ENCODE results near the gene GOLGA6L24.
"Not testable (repeated sequence)": the region's sequence is repeated elsewhere in the genome, so short reads cannot be mapped to it uniquely, and the experiment has no call there.

Gene GOLGA6L24

GRCh38 chr15:28357984-28358383, at the start of gene GOLGA6L24:
Gene GOLGA6L24, minus strand, starts transcription at chr15:28358084. Its CDS starts 61 bp downstream, at chr15:28358023.
- H3K27me3 Mint-ChIP-seq (ENCODE audit: low read depth); H3K27ac Mint-ChIP-seq; H3K36me3 Mint-ChIP-seq (ENCODE audit: low read depth): not testable (repeated sequence)

GRCh38 chr15:28402774-28403435, 45.0 kb upstream of the GOLGA6L24 start:
- H3K36me3 Mint-ChIP-seq (ENCODE audit: low read depth); H3K9me3 Mint-ChIP-seq; H3K27me3 Mint-ChIP-seq (ENCODE audit: low read depth); H3K4me1 Mint-ChIP-seq (ENCODE audit: low read depth); H3K27ac Mint-ChIP-seq; H3K4me3 Mint-ChIP-seq: not testable (repeated sequence)

More at GRCh38 chr15:28357984-28358383, at the start of gene GOLGA6L24:
- H3K9me3 Mint-ChIP-seq; H3K4me3 Mint-ChIP-seq; H3K4me1 Mint-ChIP-seq (ENCODE audit: low read depth): not testable (repeated sequence)

- H3K4me1 Mint-ChIP-seq (ENCODE audit: low read depth); H3K9me3 Mint-ChIP-seq; H3K36me3 Mint-ChIP-seq (ENCODE audit: low read depth); H3K4me3 Mint-ChIP-seq; H3K27me3 Mint-ChIP-seq (ENCODE audit: low read depth); H3K27ac Mint-ChIP-seq: not testable (repeated sequence)
These were observed 38.1 kb upstream of the GOLGA6L24 start for GRCh38 chr15:28396022-28396421.

GRCh38 chr15:28380053-28380452, 22.2 kb upstream of the GOLGA6L24 start:
- not testable (repeated sequence) for H3K4me3 Mint-ChIP-seq; H3K27me3 Mint-ChIP-seq (ENCODE audit: low read depth); H3K27ac Mint-ChIP-seq; H3K36me3 Mint-ChIP-seq (ENCODE audit: low read depth); H3K4me1 Mint-ChIP-seq (ENCODE audit: low read depth); H3K9me3 Mint-ChIP-seq

- not testable (repeated sequence) for H3K27me3 Mint-ChIP-seq (ENCODE audit: low read depth); H3K4me3 Mint-ChIP-seq; H3K4me1 Mint-ChIP-seq (ENCODE audit: low read depth); H3K27ac Mint-ChIP-seq; H3K9me3 Mint-ChIP-seq; H3K36me3 Mint-ChIP-seq (ENCODE audit: low read depth)
These were observed 20.5 kb upstream of the GOLGA6L24 start, which contains the start of gene GOLGA8F for GRCh38 chr15:28378364-28378763. Gene GOLGA8F, plus strand, starts transcription at chr15:28378664. Its CDS starts 98 bp downstream, at chr15:28378762.

- not testable (repeated sequence) for H3K9me3 Mint-ChIP-seq; H3K27ac Mint-ChIP-seq; H3K36me3 Mint-ChIP-seq (ENCODE audit: low read depth); H3K27me3 Mint-ChIP-seq (ENCODE audit: low read depth); H3K4me3 Mint-ChIP-seq; H3K4me1 Mint-ChIP-seq (ENCODE audit: low read depth)
These were observed 7.6 kb upstream of the GOLGA6L24 start for GRCh38 chr15:28365502-28365901.

GRCh38 chr15:28322129-28322588, 35.7 kb downstream of the GOLGA6L24 start, which contains the start of gene HERC2:
Gene HERC2, minus strand, starts transcription at chr15:28322179. Its CDS starts 746 bp downstream, at chr15:28321433.
- Mint-ChIP-seq H3K27ac (peak within 1 kb of the TSS; percentile 95), H3K4me3 (peak within 1 kb of the TSS; percentile 92)
- H3K36me3 Mint-ChIP-seq (ENCODE audit: low read depth); H3K9me3 Mint-ChIP-seq; H3K27me3 Mint-ChIP-seq (ENCODE audit: low read depth); H3K4me1 Mint-ChIP-seq (ENCODE audit: low read depth): not testable (repeated sequence)

- not testable (repeated sequence) for H3K36me3 Mint-ChIP-seq (ENCODE audit: low read depth); H3K27me3 Mint-ChIP-seq (ENCODE audit: low read depth); H3K9me3 Mint-ChIP-seq; H3K4me1 Mint-ChIP-seq (ENCODE audit: low read depth)
- H3K4me3 Mint-ChIP-seq: peak overlapping the region; percentile 92
- peak overlapping the region; percentile 95 for H3K27ac Mint-ChIP-seq
These were observed 36.4 kb downstream of the GOLGA6L24 start for GRCh38 chr15:28321358-28322078.

- H3K27ac Mint-ChIP-seq; H3K9me3 Mint-ChIP-seq; H3K27me3 Mint-ChIP-seq (ENCODE audit: low read depth); H3K4me1 Mint-ChIP-seq (ENCODE audit: low read depth): not testable (repeated sequence)
- Mint-ChIP-seq H3K36me3 (ENCODE audit: low read depth) (peaks cover 12% of the 10 kb centered on the region), H3K4me3 (peak overlapping the region; percentile 14)
These were observed 38.2 kb downstream of the GOLGA6L24 start for GRCh38 chr15:28319725-28320124.

GRCh38 chr15:28318828-28319227, 39.1 kb downstream of the GOLGA6L24 start:
- H3K27ac Mint-ChIP-seq; H3K4me3 Mint-ChIP-seq; H3K4me1 Mint-ChIP-seq (ENCODE audit: low read depth); H3K27me3 Mint-ChIP-seq (ENCODE audit: low read depth); H3K9me3 Mint-ChIP-seq: not testable (repeated sequence)
- peaks cover 16% of the 10 kb centered on the region for H3K36me3 Mint-ChIP-seq (ENCODE audit: low read depth)

- peaks cover 20% of the 10 kb centered on the region for H3K36me3 Mint-ChIP-seq (ENCODE audit: low read depth)
These were observed 39.8 kb downstream of the GOLGA6L24 start for GRCh38 chr15:28318122-28318521.

GRCh38 chr15:28316958-28317357, 40.9 kb downstream of the GOLGA6L24 start:
- H3K27me3 Mint-ChIP-seq (ENCODE audit: low read depth); H3K4me3 Mint-ChIP-seq: not testable (repeated sequence)

More at GRCh38 chr15:28318122-28318521, 39.8 kb downstream of the GOLGA6L24 start:
- H3K4me1 Mint-ChIP-seq (ENCODE audit: low read depth); H3K9me3 Mint-ChIP-seq; H3K27me3 Mint-ChIP-seq (ENCODE audit: low read depth); H3K27ac Mint-ChIP-seq; H3K4me3 Mint-ChIP-seq: not testable (repeated sequence)

GRCh38 chr15:28310454-28310853, 47.4 kb downstream of the GOLGA6L24 start:
- not testable (repeated sequence) for H3K4me1 Mint-ChIP-seq (ENCODE audit: low read depth); H3K27me3 Mint-ChIP-seq (ENCODE audit: low read depth); H3K4me3 Mint-ChIP-seq; H3K27ac Mint-ChIP-seq
- H3K36me3 Mint-ChIP-seq (ENCODE audit: low read depth): peaks cover 33% of the 10 kb centered on the region
- H3K9me3 Mint-ChIP-seq: peaks cover 24% of the 10 kb centered on the region

More at GRCh38 chr15:28316958-28317357, 40.9 kb downstream of the GOLGA6L24 start:
- peaks cover 20% of the 10 kb centered on the region for H3K36me3 Mint-ChIP-seq (ENCODE audit: low read depth)
- not testable (repeated sequence) for H3K4me1 Mint-ChIP-seq (ENCODE audit: low read depth); H3K9me3 Mint-ChIP-seq; H3K27ac Mint-ChIP-seq

GRCh38 chr15:28308718-28309117, 49.2 kb downstream of the GOLGA6L24 start:
- H3K4me3 Mint-ChIP-seq; H3K27ac Mint-ChIP-seq; H3K27me3 Mint-ChIP-seq (ENCODE audit: low read depth); H3K4me1 Mint-ChIP-seq (ENCODE audit: low read depth): not testable (repeated sequence)
- Mint-ChIP-seq H3K36me3 (ENCODE audit: low read depth) (peaks cover 24% of the 10 kb centered on the region), H3K9me3 (peaks cover 20% of the 10 kb centered on the region)
